COLO668 (cell line): ENCODE measurements around the gene SLC37A2.

ENCODE experiments used
- DNase-seq: peaks from one replicate; lab custom pipeline; 2025; ENCODE audit not compliant: unreplicated experiment; lab: John Stamatoyannopoulos, UW

SLC37A2 gene

DNA sequence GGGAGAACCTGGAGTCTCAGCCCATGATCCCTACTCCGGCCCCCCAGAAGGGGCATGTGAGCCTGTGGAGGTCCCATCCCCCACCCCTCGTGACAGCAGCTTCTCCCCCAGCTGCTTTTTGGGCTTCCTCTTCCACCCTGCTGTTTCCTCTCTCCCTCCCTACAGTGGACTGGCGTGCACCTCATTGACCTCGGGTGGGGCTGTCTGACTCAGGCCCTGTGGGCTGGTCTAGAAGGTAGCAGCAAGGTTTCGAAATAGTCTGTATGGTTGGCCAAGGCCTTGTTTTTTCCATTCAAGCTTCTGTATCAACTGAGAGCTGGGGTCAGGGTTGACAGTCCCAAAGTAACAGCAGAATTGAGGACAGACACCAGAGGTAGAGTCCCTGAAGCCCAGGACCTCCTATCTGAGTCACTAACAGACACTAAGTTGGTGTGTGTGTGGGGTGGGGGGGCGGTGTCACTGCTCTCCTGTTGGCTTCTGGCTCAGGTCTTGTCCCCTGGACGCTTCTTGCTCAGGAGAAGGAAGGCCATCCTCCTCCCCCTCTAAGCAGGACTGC lies 7.7 kb downstream of the SLC37A2 start:
- DNase-seq, result no peak

DNA sequence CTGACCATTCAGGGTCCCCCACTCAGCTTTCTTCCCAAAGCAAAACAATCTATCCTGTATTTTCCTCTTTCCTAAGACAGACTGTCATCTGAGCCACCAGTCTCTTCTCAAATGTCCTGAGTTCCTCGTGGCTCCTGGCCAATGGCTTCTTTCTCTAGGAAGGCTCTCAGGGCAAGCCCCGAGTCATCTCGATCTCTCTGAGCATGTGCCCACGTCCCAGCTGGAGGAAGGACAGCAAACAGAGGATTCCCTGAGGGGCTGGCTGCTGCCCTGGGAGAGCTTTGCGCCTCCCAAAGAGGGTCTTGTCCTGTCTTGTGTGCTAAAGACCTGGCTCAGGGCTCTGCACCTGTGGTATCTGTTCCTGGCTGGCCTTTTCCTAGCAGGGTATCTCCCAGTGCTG lies 8.3 kb downstream of the SLC37A2 start:
- DNase-seq, result no peak

DNA sequence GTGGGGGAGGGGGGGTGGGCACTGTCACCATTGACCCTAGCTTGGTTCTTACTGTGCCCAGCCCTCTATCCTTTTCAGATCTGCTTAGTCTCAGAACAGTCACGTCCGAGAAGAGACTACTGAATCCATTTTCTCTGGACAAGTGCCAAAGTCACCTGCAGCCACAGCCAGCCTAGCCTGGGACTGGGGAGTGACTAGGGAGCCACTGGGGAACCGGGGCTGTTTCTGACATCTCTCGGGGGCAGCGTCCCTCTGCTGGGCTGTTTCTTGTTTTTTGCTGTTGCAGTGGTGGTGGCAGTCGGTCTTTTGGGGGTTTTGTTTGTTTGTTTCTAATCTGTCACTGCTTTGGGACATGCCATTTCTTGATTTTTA lies 8.7 kb downstream of the SLC37A2 start:
- DNase-seq, result no peak

DNA sequence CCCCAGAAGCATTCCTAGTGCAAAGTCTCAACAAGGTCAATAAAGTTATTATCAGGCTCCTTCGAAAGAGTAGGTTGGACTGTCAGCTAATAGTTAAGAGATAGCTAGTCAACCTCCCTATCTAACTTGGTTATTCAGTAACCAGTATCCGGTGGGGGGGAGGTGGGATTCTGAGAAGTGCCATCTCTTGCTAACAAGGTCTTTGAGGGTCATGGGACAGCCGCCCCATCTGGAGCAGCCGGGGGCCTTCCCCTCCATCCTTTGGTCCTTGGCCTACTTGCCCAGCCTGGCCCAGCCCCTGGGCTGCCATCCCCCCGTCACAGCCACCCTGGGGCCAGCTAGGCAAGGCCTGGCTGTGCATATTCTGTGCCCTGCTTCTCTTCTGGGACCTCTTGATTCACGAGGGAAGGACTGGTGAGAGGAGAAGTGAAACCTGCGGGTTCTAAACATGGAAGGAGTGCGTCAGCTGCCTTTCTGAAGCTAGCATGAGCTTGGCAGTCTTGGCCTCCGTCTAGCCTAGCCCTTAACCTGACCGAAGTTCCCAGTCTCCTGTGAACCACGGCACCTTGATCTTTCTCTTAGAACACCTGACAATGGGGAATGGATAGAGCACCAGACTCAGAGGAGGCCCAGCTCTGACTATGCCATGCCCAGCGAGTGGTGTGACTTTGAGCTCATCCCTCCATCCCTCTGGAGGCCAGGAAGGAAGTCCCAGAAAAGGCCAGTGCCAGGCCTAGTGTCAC lies 9.3 kb downstream of the SLC37A2 start:
- DNase-seq, result no peak

DNA sequence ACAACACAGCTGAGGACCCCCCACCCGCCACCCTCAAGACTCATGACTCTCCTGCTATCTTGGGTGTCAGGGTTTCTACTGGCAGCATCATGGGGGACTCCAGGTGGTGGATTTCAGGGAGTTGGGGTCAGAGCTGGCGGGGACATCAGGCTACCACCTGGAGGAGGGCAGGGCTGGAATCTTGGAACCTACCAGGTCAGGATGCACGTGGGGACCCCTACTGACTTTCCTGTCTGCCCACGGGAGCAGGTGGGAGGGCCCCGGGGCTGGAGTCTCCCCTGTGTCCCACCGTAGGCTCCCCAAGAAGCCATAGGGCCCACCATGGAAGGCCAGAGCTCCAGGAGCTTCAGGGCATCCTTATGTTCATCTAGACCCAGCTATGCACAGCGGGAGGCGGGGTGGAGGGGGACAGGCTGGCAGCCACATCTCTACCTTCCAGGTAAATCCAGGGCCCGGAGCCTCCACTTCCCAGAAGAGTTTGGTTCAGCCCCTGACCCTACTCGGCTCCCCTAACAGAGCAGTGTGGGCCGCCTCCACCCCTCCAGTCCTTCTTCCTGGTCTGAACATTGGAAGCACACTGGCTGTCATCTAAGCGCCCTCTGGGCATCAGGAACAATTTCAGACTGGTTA lies 10.0 kb downstream of the SLC37A2 start:
- DNase-seq, result no peak

DNA sequence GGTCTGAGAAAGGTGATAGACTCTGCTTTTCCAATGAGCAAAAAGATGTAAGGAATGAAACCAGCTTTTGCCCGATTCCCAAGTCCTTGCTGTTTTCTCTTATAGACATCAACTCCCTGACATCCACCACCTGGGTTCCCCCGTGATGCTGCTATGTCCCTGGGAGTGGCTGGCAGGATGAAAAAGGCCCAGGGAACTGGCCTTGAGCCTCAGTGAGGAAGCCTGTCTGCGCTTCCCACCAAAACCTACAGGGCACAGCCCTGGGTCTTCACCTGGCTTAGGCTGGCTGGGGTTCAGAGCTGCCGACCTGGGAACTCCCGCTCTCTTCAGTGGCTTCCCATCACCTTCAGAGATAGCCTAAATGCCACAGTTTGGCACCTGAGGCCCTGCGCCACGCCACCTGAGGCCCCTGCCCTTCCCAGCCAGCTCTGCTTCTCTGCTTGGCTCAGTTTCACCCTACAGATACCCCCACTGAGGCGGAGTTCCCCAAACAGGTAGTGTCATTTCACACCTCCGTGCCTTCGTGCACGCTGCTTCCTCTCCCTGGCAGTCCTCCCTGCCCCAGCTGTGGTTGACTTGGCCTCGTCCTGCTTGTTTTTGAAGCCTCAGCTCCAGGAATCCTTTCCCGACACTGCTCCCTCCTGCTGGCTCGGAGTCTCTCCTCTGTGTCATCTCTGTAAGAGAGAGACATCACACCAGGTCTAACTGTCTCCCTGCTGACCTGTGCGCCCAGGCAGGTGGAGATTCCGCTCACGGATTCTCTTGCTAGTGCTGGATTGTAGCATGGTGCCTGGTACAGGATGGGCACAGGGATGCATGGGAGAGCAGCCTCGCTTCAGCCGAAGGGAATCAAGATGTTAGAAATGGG lies 10.7 kb downstream of the SLC37A2 start:
- DNase-seq, result no peak

DNA sequence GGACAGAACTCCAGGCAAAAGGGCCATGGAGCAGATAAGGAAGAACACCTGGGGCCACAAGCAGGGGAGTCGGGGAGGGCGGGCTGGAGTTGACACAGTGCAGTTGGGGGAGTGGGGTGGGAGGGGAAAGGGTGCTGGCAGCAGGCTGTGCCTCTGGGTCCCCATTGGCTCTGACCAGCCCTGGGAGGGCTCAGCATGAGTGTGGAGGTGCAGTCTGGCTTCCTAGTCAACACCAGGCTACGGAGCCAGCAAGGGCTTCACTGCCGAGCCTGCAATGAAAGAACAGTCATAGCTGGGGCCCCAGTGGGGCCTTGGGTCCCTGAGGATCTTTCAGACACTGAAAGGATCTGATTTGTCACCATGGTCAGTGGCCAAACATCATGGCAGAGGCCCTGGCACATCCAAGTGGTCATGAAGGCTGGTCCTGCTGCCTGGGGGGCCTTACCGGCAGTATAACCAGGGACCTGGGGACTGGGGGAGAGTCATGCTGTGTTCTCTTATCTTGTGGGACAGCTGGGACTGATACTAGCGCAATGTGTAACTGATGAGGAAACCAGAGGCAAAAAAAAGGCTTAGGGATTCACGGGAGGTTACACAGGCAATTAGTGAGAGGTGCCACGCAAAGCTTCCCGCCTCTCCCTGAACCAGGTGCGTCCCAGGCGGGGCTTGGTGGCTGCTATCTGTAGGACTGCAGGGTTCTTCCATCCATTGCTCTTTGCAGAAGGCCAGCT lies 11.6 kb downstream of the SLC37A2 start:
- DNase-seq, result no peak

DNA sequence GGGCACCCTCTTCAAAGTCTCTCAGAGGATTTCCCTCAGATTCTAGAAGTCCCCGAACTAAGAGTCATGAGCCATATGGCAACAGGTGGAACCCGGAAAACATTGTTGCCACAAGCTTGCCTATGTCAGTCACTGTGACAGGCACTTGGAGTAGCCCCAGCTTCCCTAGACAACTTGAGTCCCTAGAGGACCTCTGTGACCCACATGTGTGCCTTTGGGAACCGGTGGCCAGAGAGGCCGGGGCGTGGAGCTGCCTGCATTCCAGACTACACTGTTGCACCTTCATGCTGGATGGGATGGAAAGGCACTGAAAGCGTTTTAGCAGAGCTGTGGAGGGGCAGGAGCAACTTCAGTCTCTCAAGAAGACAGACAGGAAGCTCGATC lies 12.1 kb downstream of the SLC37A2 start:
- no peak for DNase-seq

DNA sequence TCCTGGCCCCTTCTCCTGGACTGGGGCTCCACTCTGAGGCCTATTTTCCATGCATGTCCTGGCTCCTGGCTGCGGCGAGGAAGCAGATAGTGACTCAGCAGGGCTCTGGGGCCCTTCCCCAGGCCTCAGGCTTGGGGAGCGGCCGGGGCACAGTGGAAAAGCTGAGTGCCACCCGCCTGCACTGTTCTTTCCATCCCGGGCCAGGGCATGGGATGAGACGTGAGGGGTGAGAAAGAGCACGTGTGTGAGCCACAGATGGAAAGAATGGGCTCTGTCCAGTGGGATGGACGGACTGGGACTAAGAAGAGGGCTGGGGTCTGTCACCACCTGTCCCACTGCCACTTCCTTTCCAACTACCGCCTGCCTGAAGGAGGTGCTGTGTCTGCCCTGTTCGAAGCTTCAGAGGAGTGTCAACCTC lies 12.8 kb downstream of the SLC37A2 start:
- no peak for DNase-seq

DNA sequence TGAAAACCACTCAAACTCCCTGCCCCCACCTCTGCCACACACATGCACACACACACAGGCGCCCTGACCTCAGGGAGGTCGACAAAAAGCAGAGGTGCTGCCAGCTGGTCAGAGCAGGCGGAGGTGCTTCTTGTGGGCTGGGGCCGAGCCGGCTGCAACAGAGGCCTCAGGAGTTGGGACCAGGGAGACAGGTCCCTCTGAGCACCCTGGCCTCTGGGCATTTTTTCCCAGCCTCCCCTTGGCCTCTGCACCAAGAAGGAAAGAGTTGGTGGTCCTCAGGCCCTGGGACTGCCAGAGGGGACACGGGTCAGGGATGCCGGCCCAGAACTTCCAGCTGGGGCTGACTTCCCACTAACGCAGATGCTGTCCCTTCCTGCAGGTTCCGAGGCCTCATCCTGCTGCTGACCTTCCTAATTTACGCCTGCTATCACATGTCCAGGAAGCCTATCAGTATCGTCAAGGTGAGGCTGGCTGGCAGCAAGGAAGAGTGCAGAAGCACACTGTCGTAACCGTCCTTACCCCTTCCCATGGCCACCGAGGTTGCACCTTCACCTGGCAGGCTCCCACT lies 13.4 kb downstream of the SLC37A2 start:
- DNase-seq, result no peak

DNA sequence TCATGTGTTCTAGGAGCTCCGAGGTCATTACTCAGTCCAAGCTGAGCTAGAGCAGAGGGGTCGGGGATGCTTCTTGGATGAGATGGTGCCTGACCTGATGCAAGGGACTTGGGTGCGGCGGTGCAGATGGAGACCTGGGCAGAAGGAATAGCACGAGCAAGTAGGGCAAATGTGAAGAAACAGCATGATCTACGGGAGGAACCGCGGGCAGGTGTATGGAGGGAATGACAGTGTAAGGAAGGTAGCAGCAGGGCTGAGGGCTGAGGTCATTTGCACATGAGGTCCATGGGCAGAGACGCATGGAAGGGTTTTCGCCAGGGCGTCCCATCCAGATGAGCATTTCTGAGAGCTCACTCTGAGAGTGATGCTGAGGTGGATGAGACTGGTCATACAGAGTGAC lies 14.9 kb downstream of the SLC37A2 start:
- no peak for DNase-seq

DNA sequence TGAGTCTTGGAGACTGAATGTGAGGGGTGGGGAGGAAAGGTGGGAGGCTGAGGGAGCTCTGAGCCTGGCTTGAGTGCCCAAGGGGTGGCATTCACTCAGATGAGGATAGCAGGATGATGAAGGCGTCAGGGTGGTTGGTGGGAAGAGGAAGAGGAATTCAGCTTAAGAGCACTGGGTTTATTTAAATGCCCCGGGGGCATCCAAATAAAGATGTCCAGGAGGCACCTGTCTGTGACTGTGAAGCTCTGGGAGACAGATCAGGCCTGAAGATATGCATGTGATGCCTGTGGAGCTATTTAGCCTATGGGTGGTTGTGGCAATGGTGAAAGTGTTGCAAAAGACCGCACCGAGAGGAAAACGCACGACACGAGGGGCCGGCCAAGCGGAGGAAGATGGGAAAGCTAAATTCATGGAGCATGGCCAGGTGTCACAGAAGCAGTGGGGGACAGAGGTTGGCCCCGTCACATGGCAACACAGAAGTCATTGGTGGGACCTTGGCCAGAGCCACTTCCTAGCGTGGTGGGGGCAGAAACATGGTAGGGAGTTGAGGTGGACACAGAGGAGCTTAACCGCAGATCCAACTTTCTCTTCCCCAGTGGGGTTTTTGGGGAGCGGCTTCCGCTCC lies 15.5 kb downstream of the SLC37A2 start:
- DNase-seq, result no peak

DNA sequence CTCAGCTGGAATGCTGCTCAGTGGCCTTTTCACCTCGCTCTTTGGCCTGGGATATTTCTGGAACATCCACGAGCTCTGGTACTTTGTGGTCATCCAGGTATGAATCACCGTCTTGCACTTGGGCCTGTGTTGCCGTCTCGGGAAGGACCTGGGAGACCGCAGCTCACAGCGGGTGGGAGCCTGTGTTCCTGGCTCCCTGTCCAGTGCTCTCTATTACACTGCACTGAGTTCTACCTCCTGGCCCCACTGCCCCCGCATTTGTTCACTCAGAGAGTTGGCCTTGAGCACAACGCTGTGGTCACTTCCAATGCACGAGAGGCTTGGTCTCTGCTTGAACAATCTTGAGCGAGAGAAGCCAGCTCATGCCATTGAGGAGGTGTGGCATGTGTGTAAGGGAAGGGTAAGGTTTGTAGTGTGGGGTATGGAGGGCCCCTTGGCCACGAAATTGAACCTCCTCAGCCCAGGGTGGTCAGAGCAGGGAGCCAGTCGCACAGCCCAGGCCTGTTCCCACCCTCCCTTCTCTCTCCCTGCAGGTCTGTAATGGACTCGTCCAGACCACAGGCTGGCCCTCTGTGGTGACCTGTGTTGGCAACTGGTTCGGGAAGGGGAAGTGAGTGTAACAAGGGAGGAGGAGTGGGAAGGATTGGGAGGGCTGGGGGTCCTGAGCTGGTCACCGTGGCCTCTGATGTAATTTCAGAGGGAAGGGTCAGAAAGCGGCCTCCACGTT lies 16.2 kb downstream of the SLC37A2 start:
- DNase-seq, result no peak

DNA sequence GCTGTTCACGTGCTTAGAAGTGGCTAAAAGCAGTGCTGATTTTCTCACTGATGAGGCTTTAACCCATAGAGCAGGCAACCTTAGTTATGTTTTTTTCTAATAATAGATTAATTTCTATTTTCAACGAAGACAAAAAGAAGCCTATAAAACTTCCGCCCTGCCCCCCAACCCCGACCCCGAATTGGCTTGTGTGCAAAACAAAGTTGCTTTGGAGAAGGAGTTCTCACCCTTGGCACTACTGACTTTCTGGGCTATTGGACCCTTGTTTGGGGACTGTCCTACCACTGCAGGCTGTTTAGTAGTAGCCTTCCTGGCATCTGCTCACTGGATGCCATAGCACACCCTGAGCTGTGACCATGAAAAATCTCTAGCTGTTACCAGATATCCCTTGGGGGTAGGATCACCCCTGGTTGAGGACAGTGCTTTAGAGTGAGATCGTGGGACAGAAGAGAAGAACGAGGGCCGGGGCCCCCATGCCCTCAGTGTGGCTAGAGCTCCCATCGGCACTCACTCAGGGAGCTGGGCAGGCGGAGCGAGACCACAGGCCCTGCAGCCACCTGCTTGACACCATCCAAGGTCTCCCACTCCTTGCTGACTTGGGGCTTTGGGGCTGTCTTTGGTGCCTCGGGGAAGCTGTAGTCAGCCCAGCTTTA lies 16.9 kb downstream of the SLC37A2 start:
- no peak for DNase-seq

DNA sequence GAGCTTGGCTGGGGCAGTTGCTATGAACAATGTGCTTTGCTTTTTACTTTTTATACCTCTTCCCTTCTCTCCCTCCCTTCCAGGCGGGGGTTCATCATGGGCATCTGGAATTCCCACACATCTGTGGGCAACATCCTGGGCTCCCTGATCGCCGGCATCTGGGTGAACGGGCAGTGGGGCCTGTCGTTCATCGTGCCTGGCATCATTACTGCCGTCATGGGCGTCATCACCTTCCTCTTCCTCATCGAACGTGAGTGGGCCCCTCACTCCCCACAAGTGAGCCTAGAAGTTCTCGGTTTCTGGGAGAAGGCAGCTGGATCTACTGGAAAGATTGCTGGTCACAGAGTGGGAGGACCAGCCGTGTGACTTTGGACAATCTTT lies 17.4 kb downstream of the SLC37A2 start:
- DNase-seq, result no peak

DNA sequence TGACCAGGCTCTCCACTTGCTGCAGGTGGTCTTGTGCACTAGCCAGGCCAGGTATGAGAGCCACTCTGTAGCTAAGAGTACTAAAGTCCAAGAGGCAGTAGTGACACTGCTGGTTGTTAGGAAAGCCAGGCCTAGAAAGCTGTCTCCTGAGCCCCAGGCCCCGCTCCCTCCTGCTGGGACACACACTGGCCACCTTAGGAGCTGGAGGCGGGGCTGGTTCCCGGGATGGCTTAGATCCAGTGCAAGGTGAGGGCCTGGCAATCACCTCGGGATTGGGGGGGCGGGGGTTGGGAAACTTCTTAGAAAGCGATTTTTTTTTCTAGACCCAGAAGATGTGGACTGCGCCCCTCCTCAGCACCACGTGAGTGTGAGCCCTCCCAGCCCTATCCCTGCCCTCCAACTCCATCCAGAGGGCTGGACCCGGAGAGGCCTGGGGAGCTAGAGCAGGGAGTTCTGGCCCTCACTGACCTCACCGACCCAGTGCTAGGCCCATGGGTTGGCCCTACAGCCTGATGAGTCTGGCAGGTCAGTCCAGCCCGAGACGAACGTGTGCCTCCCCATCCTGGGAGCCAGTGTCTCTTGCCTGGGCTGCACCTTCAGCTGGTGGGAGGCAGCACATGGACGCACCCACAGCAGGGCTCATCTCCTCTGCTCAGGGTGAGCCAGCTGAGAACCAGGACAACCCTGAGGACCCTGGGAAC lies 18.1 kb downstream of the SLC37A2 start:
- no peak for DNase-seq

DNA sequence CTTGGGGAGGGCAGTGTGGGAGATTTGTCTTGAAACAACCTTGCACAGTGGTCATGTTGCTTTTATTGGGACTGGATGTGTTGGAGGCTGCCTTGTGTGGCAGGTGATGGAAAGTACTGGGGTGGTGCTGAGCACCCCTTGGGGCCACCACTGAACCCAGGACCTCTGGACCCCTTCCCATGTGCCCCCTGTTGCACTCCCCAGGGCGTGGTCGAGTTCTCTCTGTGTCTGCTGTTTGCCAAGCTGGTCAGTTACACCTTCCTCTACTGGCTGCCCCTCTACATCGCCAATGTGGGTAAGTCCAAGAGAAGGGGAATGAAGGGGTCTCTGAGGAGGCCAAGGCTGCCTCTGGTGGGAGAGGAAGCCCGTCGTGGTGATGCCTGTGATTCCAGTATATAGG lies 18.9 kb downstream of the SLC37A2 start:
- DNase-seq, result no peak

DNA sequence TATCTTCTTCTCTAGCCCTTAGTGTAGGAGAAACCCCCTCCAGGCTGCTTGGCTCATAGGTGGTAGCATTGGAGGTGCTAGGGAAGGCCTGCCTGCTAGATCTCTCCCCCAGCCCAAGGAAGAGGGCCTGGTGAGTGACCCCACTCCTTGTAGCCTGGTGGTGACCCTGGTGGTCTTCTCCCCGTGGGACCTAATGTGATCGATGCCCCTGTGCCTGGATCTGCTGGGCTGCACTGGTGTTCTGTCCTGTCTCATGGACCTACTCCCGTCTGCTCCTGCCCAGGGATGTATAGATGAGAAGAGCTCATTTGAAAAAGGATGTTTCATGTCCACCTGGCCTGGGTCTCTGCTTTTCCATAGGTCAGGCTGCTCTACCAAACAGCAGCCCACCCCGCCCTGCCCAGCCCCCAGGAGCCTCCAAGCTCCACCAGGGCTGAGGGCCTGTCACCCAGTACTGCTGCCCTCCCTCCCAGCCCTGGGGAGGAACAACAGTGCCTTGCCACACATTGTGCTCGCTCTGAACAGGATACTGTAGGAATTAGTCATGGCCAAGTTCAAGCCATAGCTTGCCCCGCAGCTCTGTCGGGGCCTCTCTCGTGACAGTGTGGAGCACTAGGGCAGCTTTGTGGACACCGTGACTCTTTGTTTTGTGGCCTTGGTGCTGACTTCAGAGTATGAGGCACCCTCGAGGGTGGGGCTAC lies 19.7 kb downstream of the SLC37A2 start:
- DNase-seq, result no peak
